ENCODE data around the gene TUT7.

- TF ChIP-seq CTCF (IDR thresholded peaks at IDR 0.05; ENCODE audit: poor library complexity, severe bottlenecking) (no peak), EP300 (conservative IDR thresholded peaks at IDR 0.05; ENCODE audit: poor library complexity, severe bottlenecking) (no peak), RAD21 (conservative IDR thresholded peaks at IDR 0.05) (no peak), POLR2AphosphoS5 (IDR thresholded peaks at IDR 0.05) (no peak), MXI1 (conservative IDR thresholded peaks at IDR 0.05; ENCODE audit: poor library complexity, severe bottlenecking) (no peak)
These were observed 24.0 kb downstream of the TUT7 start for GRCh38 chr9:86330186-86330585.
